IMR-90 (cell line): Measurements from ENCODE around the gene IRAK1BP1. TPM values are rescaled to one million over a fixed set of nuclear protein-coding genes. Genes with fewer than 3 reads are reported as not detected.
"Not testable (repeated sequence)": the region's sequence is repeated elsewhere in the genome, so short reads cannot be mapped to it uniquely, and the experiment has no call there.

Source experiments
- ATAC-seq: fragments of 200-7000 bp; cut with Tn5 transposase; 2 replicates; pipeline ENCODE4 v1.9.1; 2020; ENCODE audit warnings: low read depth, mild to moderate bottlenecking, moderate library complexity
- BruUV-seq: library from RNA; stranded (reverse); fragments of 400-500 nt; replicated peaks from 2 replicates; lab custom pipeline; 2021; lab: Mats Ljungman, UMichigan
- CTCF ChIA-PET: fragments of 300-600 bp; formaldehyde crosslinking; extraction: SDS; loops from one replicate; lab custom pipeline; 2021; ENCODE audit warnings: antibody characterized with exemption; lab: Yijun Ruan, JAX
- POLR2A ChIA-PET: fragments of 300-600 bp; sonication (Branson Sonifier 250); formaldehyde crosslinking; loops from one replicate; lab custom pipeline; 2022; ENCODE audit warnings: antibody characterized with exemption; ENCODE audit not compliant: unreplicated experiment; lab: Charles Lee
- DNase-seq: peaks from one replicate; pipeline ENCODE4 v3.0.0; 2013
- H2AFZ ChIP-seq: replicated peaks from 2 replicates; pipeline ENCODE3; 2013; ENCODE audit warnings: low read length, mild to moderate bottlenecking; ENCODE audit not compliant: poor library complexity
- H2AK5ac ChIP-seq: 2 replicates; pipeline ENCODE4 v1.6.1; 2013; ENCODE audit warnings: low read depth, low read length, inconsistent platforms
- H2AK9ac ChIP-seq: replicated peaks from 2 replicates; pipeline ENCODE3; 2013; ENCODE audit warnings: mild to moderate bottlenecking, low read depth, low read length, moderate library complexity; ENCODE audit not compliant: poor library complexity
- H2BK120ac ChIP-seq: 2 replicates; pipeline ENCODE4 v1.6.1; 2013; ENCODE audit warnings: low read depth, low read length, inconsistent platforms
- H2BK15ac ChIP-seq: 3 replicates; pipeline ENCODE4 v1.6.1; 2013; ENCODE audit warnings: low read depth, low read length, inconsistent platforms
- H2BK20ac ChIP-seq: 2 replicates; pipeline ENCODE4 v1.6.1; 2013; ENCODE audit warnings: low read depth, mild to moderate bottlenecking, inconsistent platforms, low read length, moderate library complexity
- H2BK5ac ChIP-seq: 2 replicates; pipeline ENCODE4 v1.6.1; 2013; ENCODE audit warnings: mild to moderate bottlenecking, low read depth, low read length, inconsistent platforms; ENCODE audit not compliant: poor library complexity, severe bottlenecking
- H3K14ac ChIP-seq: replicated peaks from 2 replicates; pipeline ENCODE4 v1.6.1; 2013; ENCODE audit warnings: low read depth, low read length, inconsistent platforms
- H3K18ac ChIP-seq: 2 replicates; pipeline ENCODE4 v1.6.1; 2013; ENCODE audit warnings: low read depth, low read length, control low read depth
- H3K23ac ChIP-seq: 2 replicates; pipeline ENCODE4 v1.6.1; 2013; ENCODE audit warnings: low read depth, low read length, inconsistent platforms
- H3K27ac ChIP-seq: 2 replicates; pipeline ENCODE4 v1.5.1; 2013; ENCODE audit warnings: mild to moderate bottlenecking, control low read depth, low read length; ENCODE audit not compliant: insufficient read depth
- H3K27me3 ChIP-seq: 2 replicates; pipeline ENCODE4 v1.6.1; 2013; ENCODE audit warnings: low read length; ENCODE audit not compliant: control insufficient read depth, insufficient read depth
- H3K36me3 ChIP-seq: 2 replicates; pipeline ENCODE4 v1.6.1; 2013; ENCODE audit warnings: low read length, mixed read lengths; ENCODE audit not compliant: control insufficient read depth, insufficient read depth
- H3K4ac ChIP-seq: 2 replicates; pipeline ENCODE4 v1.6.1; 2013; ENCODE audit warnings: low read depth, low read length, inconsistent platforms
- H3K4me1 ChIP-seq: 2 replicates; pipeline ENCODE4 v1.6.1; 2013; ENCODE audit warnings: low read length, mixed read lengths; ENCODE audit not compliant: control insufficient read depth, insufficient read depth
- H3K4me2 ChIP-seq: 2 replicates; pipeline ENCODE4 v1.6.1; 2013; ENCODE audit warnings: low read depth, mild to moderate bottlenecking, control low read depth, low read length, moderate library complexity
- H3K4me3 ChIP-seq: 2 replicates; pipeline ENCODE4 v1.5.1; 2013; ENCODE audit warnings: low read depth, mild to moderate bottlenecking, control low read depth, low read length, moderate library complexity; ENCODE audit not compliant: insufficient read depth
- H3K56ac ChIP-seq: 2 replicates; pipeline ENCODE4 v1.6.1; 2013; ENCODE audit warnings: low read length, inconsistent platforms; ENCODE audit not compliant: insufficient read depth; ENCODE audit errors: extremely low read depth
- H3K79me1 ChIP-seq, 2 experiments: 2 replicates each; pipeline ENCODE4 v1.6.1; 2013; ENCODE audit warnings: low read length in 2 of 2, inconsistent platforms in 1 of 2, low read depth in 1 of 2
- H3K9ac ChIP-seq: 2 replicates; pipeline ENCODE4 v1.6.1; 2013; ENCODE audit warnings: low read depth, low read length, control low read depth
- H3K9me1 ChIP-seq: 2 replicates; pipeline ENCODE4 v1.6.1; 2013; ENCODE audit warnings: low read length, inconsistent platforms; ENCODE audit not compliant: insufficient read depth
- H3K9me3 ChIP-seq: 2 replicates; pipeline ENCODE4 v1.6.1; 2013; ENCODE audit warnings: low read length; ENCODE audit not compliant: control insufficient read depth, insufficient read depth
- H4K20me1 ChIP-seq: 2 replicates; pipeline ENCODE4 v1.6.1; 2013; ENCODE audit warnings: low read length, inconsistent platforms; ENCODE audit not compliant: insufficient read depth
- H4K5ac ChIP-seq: 2 replicates; pipeline ENCODE4 v1.6.1; 2013; ENCODE audit warnings: mild to moderate bottlenecking, low read depth, low read length, control low read depth
- H4K8ac ChIP-seq, 2 experiments: 2 replicates each; pipeline ENCODE4 v1.6.1; 2013; ENCODE audit warnings: low read depth in 2 of 2, low read length in 2 of 2, control low read depth in 1 of 2, inconsistent platforms in 1 of 2
- H4K91ac ChIP-seq: 2 replicates; pipeline ENCODE4 v1.6.1; 2013; ENCODE audit warnings: low read depth, low read length, inconsistent platforms; ENCODE audit not compliant: insufficient read depth
- CEBPB ChIP-seq: IDR thresholded peaks from 2 replicates; pipeline ENCODE4 v1.6.1; 2012; ENCODE audit warnings: low read depth, low read length, improper control_type of control experiment
- MAFK ChIP-seq: IDR thresholded peaks from 2 replicates; pipeline ENCODE4 v1.6.1; 2012; ENCODE audit warnings: low read depth, low read length, improper control_type of control experiment
- MXI1 ChIP-seq: IDR thresholded peaks from 2 replicates; pipeline ENCODE4 v1.6.1; 2012; ENCODE audit warnings: low read depth, mild to moderate bottlenecking, low read length, moderate library complexity, borderline replicate concordance
- RAD21 ChIP-seq: IDR thresholded peaks from 2 replicates; pipeline ENCODE4 v1.6.1; 2012; ENCODE audit warnings: low read length, improper control_type of control experiment
- WGBS, 2 experiments: methylation state at CpG; one replicate each; pipeline versions ENCODE4 v1.1.5 to v1.1.7; 2013; ENCODE audit warnings: missing lambda C conversion rate in 2 of 2; ENCODE audit not compliant: insufficient read length in 1 of 2; ENCODE audit errors: extremely low coverage in 2 of 2; 5-methylcytosine and 5-hydroxymethylcytosine counted together
- dilution Hi-C: fragments of 300-500 bp; cut with HindIII; formaldehyde crosslinking; loops from one replicate; pipeline ENCODE4 v1.14.3; 2018; ENCODE audit warnings: low sequenced_read_pairs; ENCODE audit not compliant: unreplicated experiment
- in situ Hi-C: fragments of 300-500 bp; cut with MboI; formaldehyde crosslinking; loops from 3 replicates; pipeline ENCODE4 v1.14.3; 2019; ENCODE audit warnings: low sequenced_read_pairs, inconsistent platforms, mixed read lengths
- intact Hi-C: fragments of 100-400 bp; cut with micrococcal nuclease; formaldehyde crosslinking; loops from 2 replicates; pipeline ENCODE4 v1.10.0; 2022
- polyA plus RNA-seq, 3 experiments: library from polyadenylated mRNA; depleted of rRNA; stranded (reverse); fragments of >200 nt; gene quantifications; 2 replicates each; pipeline ENCODE4 v1.2.3, GENCODE V29; 2012; ENCODE audit warnings: low replicate concordance in 1 of 3
- total RNA-seq: library from RNA; depleted of rRNA; stranded (reverse); fragments of >200 nt; gene quantifications from 2 replicates; pipeline ENCODE4 v1.2.3, GENCODE V29; 2012
- TF ChIP-seq, protein P1 (sequence below): conservative IDR thresholded peaks from 2 replicates; pipeline ENCODE4 v1.5.1; 2012; ENCODE audit warnings: mild to moderate bottlenecking, low read depth, low read length, improper control_type of control experiment

The IRAK1BP1 gene
- total and polyA plus RNA-seq, 2 of the 4 experiments (the other 2 are of a cell fraction): 0.94 to 2.2 TPM

GRCh38 chr6:78854546-78854945, 12.8 kb upstream of the IRAK1BP1 start:
- no peak overlapping the region for H2AK9ac ChIP-seq
- no peak overlapping the region for H3K23ac ChIP-seq
- no peak overlapping the region for H2AK5ac ChIP-seq
- no peak overlapping the region for H3K4me2 ChIP-seq
- ATAC-seq: no peak
- H3K14ac ChIP-seq: no peak overlapping the region
- no peaks in the 10 kb centered on the region for H4K20me1 ChIP-seq
- H3K27me3 ChIP-seq: no peaks in the 10 kb centered on the region
- DNase-seq: no peak
- no peak overlapping the region for H3K56ac ChIP-seq
- dilution Hi-C loops (no loop called here), intact Hi-C loops (no loop called here), in situ Hi-C loops (no loop called here)
- 96% methylated on average over 5 of the region's 9 CpGs; no CpG with 5 or more reads in 1 of the 2 experiments for WGBS, 2 experiments
- no peak overlapping the region for H3K18ac ChIP-seq
- H2BK5ac ChIP-seq: no peak overlapping the region
- CTCF ChIA-PET: interaction anchor here (1.1 kb wide), 1 partner anchor 11 kb away, joined by 3 read pairs; no protein-coding TSS in a partner anchor
- H3K36me3 ChIP-seq: no peaks in the 10 kb centered on the region
- no peak overlapping the region for H2BK20ac ChIP-seq
- H3K4me3 ChIP-seq: no peak overlapping the region
- H2BK15ac ChIP-seq: no peak overlapping the region
- POLR2A ChIA-PET: no interaction called here
- H3K9ac ChIP-seq: no peak overlapping the region
- no peak overlapping the region for H4K91ac ChIP-seq
- no peak for TF ChIP-seq MAFK
- TF ChIP-seq, protein P1, sequence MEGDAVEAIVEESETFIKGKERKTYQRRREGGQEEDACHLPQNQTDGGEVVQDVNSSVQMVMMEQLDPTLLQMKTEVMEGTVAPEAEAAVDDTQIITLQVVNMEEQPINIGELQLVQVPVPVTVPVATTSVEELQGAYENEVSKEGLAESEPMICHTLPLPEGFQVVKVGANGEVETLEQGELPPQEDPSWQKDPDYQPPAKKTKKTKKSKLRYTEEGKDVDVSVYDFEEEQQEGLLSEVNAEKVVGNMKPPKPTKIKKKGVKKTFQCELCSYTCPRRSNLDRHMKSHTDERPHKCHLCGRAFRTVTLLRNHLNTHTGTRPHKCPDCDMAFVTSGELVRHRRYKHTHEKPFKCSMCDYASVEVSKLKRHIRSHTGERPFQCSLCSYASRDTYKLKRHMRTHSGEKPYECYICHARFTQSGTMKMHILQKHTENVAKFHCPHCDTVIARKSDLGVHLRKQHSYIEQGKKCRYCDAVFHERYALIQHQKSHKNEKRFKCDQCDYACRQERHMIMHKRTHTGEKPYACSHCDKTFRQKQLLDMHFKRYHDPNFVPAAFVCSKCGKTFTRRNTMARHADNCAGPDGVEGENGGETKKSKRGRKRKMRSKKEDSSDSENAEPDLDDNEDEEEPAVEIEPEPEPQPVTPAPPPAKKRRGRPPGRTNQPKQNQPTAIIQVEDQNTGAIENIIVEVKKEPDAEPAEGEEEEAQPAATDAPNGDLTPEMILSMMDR: no peak
- no peak for TF ChIP-seq CEBPB
- TF ChIP-seq MXI1: no peak
- TF ChIP-seq RAD21: no peak
- no peaks in the 10 kb centered on the region for H3K79me1 ChIP-seq
- H3K4me1 ChIP-seq: no peaks in the 10 kb centered on the region
- no peak overlapping the region for H2BK120ac ChIP-seq
- no peak overlapping the region for H2AFZ ChIP-seq
- no peaks in the 10 kb centered on the region for H3K9me3 ChIP-seq
- H3K27ac ChIP-seq: no peak overlapping the region
- no peak overlapping the region for H3K4ac ChIP-seq
- no peaks in the 10 kb centered on the region for H3K9me1 ChIP-seq
- H4K5ac ChIP-seq: no peak overlapping the region
- BruUV-seq: no TSS peak
- H4K8ac ChIP-seq: no peak overlapping the region

DNA sequence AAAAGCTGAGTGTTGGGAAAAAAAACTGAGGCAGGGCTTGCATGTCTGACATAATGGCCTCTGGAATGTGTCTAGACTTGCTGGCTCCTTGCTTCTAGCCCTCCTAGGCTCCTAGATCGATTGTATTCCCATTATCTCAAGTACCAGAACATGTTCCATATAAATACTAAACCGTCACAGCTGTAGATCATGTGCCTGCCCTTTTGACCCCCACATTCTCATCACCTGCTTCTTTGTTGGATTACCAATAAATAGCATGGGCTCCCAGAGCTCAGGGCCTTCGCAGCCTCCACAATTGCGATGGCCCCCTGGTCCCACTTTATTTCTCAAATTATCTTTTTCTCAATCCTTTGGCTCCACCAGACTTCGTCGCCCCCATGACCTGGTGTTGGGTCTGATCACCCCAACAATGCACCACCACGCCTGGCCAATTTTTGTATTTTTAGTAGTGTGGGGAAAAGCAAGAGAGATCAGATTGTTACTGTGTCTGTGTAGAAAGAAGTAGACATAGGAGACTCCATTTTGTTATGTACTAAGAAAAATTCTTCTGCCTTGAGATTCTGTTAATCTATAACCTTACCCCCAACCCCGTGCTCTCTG, 8.9 kb upstream of the IRAK1BP1 start:
- H2AK5ac ChIP-seq, H3K4me1 ChIP-seq, H3K4ac ChIP-seq, H2BK20ac ChIP-seq, CTCF ChIA-PET, H2BK120ac ChIP-seq, H3K9ac ChIP-seq, H3K27ac ChIP-seq, H4K8ac ChIP-seq, H3K4me3 ChIP-seq, H3K23ac ChIP-seq, DNase-seq, H3K18ac ChIP-seq, H2BK5ac ChIP-seq, H3K4me2 ChIP-seq, H2AK9ac ChIP-seq, H3K27me3 ChIP-seq, H4K91ac ChIP-seq, H3K9me3 ChIP-seq, H2AFZ ChIP-seq, BruUV-seq, ATAC-seq, H3K14ac ChIP-seq, H4K20me1 ChIP-seq, H3K36me3 ChIP-seq, H2BK15ac ChIP-seq, in situ Hi-C loops, dilution Hi-C loops, H4K5ac ChIP-seq, H3K9me1 ChIP-seq, H3K79me1 ChIP-seq, POLR2A ChIA-PET, intact Hi-C loops, H3K56ac ChIP-seq: not testable (repeated sequence)
- WGBS, 2 experiments: 40% methylated on average over 1 of the region's 8 CpGs; no CpG with 5 or more reads in 1 of the 2 experiments
